Neural crest cell (in vitro differentiated cells): ENCODE measurements around the gene WNT8B. TPM values are rescaled to one million over a fixed set of nuclear protein-coding genes. Genes with fewer than 3 reads are reported as not detected.
A peak's percentile ranks its signal among the peaks of the same experiment; 100 is the strongest.

Experiments
- DNase-seq: peaks from one replicate; pipeline ENCODE4 v3.0.0; 2021; ENCODE audit warnings: low read depth, mixed read lengths, low spot score
- H3K27ac Mint-ChIP-seq: one replicate; pipeline ENCODE4 v1.8.0; 2021; ENCODE audit warnings: mild to moderate bottlenecking, mixed read lengths; ENCODE audit not compliant: unreplicated experiment
- H3K27me3 Mint-ChIP-seq: 2 replicates; pipeline ENCODE4 v1.8.0; 2021; ENCODE audit warnings: low read depth, mild to moderate bottlenecking, mixed read lengths
- H3K36me3 Mint-ChIP-seq: 2 replicates; pipeline ENCODE4 v1.8.0; 2021; ENCODE audit warnings: low read depth, mild to moderate bottlenecking, mixed read lengths
- H3K4me1 Mint-ChIP-seq: 2 replicates; pipeline ENCODE4 v1.8.0; 2021; ENCODE audit warnings: mixed read lengths
- H3K4me3 Mint-ChIP-seq: one replicate; pipeline ENCODE4 v1.8.0; 2021; ENCODE audit warnings: mild to moderate bottlenecking, mixed read lengths
- H3K9me3 Mint-ChIP-seq: 2 replicates; pipeline ENCODE4 v1.8.0; 2021; ENCODE audit warnings: mixed read lengths
- total RNA-seq: library from RNA; stranded (reverse); gene quantifications from 2 replicates; pipeline ENCODE4 v1.2.1, GENCODE V29; 2021
- TF ChIP-seq, protein P1 (sequence below): fragments of 200-600 bp; sonication (generic); conservative IDR thresholded peaks from 2 replicates; pipeline ENCODE4 v1.5.0; 2021; ENCODE audit warnings: antibody characterized with exemption, mild to moderate bottlenecking

WNT8B gene
- total RNA-seq, 1 donor from 2014 or later, result 4.2 TPM

DNA sequence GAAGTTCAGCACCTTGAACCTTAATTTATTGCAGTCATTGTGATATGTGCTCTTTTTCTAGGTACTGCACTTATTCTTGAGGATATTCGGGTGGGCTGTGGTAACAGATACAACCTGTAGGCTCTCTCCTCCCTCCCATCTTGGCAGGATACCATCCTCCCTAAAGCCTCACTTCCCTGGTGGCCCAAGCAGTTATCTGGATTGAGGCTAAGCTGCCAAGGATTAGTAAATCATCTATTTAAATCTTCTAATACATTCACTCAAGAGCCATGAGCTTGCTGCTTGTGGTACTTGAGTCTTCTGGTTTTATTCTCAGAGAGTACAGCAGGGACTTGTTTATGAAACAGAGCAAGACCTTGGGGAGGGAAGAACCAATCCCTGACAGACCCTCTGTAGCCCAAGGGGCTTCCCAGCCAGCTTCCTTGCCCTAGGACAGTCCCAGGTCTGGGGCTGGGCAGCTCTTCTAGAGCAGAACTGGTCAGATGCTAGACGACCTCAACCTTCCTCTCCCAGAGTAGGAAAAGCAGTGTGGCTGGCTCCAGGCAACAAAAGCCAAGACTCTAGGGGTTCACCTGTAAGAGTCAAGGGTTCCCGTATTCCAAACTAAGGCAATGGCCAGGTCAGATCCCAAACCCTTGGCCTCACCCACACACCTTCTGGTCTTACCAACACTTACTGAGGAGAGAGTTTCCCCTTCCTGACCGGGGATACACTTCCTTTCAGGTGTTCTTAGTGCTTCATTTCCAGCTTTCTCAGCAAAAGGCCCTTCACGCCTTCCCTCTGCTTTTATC is 21.3 kb downstream of the WNT8B start:
- Mint-ChIP-seq H3K4me1 (peaks cover 51% of the 10 kb centered on the region), H3K4me3 (peak overlapping the region; percentile 48), H3K9me3 (no peaks in the 10 kb centered on the region), H3K27me3 (peaks cover 58% of the 10 kb centered on the region), H3K27ac (no peak overlapping the region), H3K36me3 (peaks cover 2% of the 10 kb centered on the region)
- DNase-seq, result no peak
- TF ChIP-seq, protein P1, sequence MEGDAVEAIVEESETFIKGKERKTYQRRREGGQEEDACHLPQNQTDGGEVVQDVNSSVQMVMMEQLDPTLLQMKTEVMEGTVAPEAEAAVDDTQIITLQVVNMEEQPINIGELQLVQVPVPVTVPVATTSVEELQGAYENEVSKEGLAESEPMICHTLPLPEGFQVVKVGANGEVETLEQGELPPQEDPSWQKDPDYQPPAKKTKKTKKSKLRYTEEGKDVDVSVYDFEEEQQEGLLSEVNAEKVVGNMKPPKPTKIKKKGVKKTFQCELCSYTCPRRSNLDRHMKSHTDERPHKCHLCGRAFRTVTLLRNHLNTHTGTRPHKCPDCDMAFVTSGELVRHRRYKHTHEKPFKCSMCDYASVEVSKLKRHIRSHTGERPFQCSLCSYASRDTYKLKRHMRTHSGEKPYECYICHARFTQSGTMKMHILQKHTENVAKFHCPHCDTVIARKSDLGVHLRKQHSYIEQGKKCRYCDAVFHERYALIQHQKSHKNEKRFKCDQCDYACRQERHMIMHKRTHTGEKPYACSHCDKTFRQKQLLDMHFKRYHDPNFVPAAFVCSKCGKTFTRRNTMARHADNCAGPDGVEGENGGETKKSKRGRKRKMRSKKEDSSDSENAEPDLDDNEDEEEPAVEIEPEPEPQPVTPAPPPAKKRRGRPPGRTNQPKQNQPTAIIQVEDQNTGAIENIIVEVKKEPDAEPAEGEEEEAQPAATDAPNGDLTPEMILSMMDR, result no peak

- Mint-ChIP-seq H3K27me3 (peaks cover 45% of the 10 kb centered on the region), H3K4me3 (peak overlapping the region; percentile 69), H3K36me3 (peaks cover 10% of the 10 kb centered on the region), H3K27ac (peak overlapping the region; percentile 1), H3K4me1 (peaks cover 51% of the 10 kb centered on the region), H3K9me3 (no peaks in the 10 kb centered on the region)
- DNase-seq, result peak; percentile 9
- TF ChIP-seq, protein P1, result no peak
Observed at GRCh38 chr10:100485366-100485765, 22.6 kb downstream of the WNT8B start.

GRCh38 chr10:100485801-100486495 is 23.1 kb downstream of the WNT8B start:
- H3K4me1 Mint-ChIP-seq, result peaks cover 51% of the 10 kb centered on the region
- TF ChIP-seq, protein P1, result no peak
- H3K9me3 Mint-ChIP-seq, result no peaks in the 10 kb centered on the region
- peak overlapping the region; percentile 69 for H3K4me3 Mint-ChIP-seq
- H3K36me3 Mint-ChIP-seq, result peaks cover 10% of the 10 kb centered on the region
- DNase-seq, result peak; percentile 22
- peaks cover 40% of the 10 kb centered on the region for H3K27me3 Mint-ChIP-seq
- H3K27ac Mint-ChIP-seq, result peak overlapping the region; percentile 50

DNA sequence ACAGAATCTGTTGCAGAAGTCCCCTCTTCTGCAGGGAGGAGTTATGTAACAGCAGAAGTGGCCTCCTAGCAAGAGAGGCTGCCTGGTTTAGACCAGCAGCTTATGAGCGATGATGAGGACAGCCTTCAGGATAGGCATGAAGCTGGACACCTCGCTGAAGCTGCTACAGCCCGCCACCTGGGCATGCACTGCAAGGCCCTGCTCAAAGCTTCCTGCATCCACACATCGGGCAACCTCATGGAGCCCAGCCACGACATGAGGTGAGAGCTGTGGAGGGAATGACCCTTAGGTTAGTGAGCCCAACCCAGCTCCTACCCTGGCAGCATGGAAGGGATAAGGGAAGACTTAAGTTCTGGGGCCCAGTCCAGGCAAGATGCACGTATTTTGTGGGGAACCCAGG is 24.7 kb downstream of the WNT8B start:
- no peak overlapping the region for H3K27ac Mint-ChIP-seq

DNA sequence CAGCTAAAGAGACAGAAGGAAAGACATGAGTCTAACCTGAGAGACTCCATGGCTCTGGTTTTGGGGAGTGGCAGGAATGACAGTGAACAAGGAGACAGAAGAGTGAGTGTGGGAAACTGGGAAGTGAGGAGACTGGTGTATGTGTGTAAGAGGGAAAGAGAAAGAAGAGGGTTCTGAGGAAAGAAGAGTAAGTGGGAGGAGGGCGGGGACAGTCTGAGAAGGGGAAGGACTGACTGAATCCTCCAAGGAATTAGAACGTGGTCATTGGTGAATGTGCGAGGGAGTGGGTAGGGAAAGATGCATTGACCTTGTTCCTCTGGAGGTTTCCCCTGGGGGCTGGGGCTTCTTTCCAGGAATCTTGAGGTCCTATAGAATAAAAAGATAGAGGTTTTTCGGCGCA is 26.6 kb downstream of the WNT8B start:
- H3K36me3 Mint-ChIP-seq, result peaks cover 20% of the 10 kb centered on the region
- TF ChIP-seq, protein P1, result no peak
- no peak overlapping the region for H3K27ac Mint-ChIP-seq
- H3K9me3 Mint-ChIP-seq, result no peaks in the 10 kb centered on the region
- H3K27me3 Mint-ChIP-seq, result peaks cover 10% of the 10 kb centered on the region
- H3K4me1 Mint-ChIP-seq, result peaks cover 30% of the 10 kb centered on the region
- H3K4me3 Mint-ChIP-seq, result no peak overlapping the region
- DNase-seq, result no peak

More for the DNA sequence above, 24.7 kb downstream of the WNT8B start:
- peaks cover 10% of the 10 kb centered on the region for H3K36me3 Mint-ChIP-seq
- peaks cover 28% of the 10 kb centered on the region for H3K27me3 Mint-ChIP-seq
- TF ChIP-seq, protein P1, result no peak
- no peaks in the 10 kb centered on the region for H3K9me3 Mint-ChIP-seq
- H3K4me3 Mint-ChIP-seq, result no peak overlapping the region
- H3K4me1 Mint-ChIP-seq, result peaks cover 47% of the 10 kb centered on the region
- DNase-seq, result no peak
